SH-SY5Y (cell line): ENCODE measurements around the gene MAP1LC3B2.

Experiments used
- GATA2 ChIP-seq: IDR thresholded peaks from 2 replicates; pipeline ENCODE4 v1.6.1; 2011; ENCODE audit warnings: mild to moderate bottlenecking, low read depth, low read length
- GATA3 ChIP-seq: IDR thresholded peaks from 2 replicates; pipeline ENCODE4 v1.6.1; 2011; ENCODE audit warnings: low read depth, mild to moderate bottlenecking, low read length, moderate library complexity

- TF ChIP-seq GATA2 (no peak), GATA3 (no peak)
Observed at GRCh38 chr12:116578051-116578450, 18.9 kb downstream of the MAP1LC3B2 start.
